Measurements from ENCODE around the gene NACC1.

The NACC1 gene

DNA sequence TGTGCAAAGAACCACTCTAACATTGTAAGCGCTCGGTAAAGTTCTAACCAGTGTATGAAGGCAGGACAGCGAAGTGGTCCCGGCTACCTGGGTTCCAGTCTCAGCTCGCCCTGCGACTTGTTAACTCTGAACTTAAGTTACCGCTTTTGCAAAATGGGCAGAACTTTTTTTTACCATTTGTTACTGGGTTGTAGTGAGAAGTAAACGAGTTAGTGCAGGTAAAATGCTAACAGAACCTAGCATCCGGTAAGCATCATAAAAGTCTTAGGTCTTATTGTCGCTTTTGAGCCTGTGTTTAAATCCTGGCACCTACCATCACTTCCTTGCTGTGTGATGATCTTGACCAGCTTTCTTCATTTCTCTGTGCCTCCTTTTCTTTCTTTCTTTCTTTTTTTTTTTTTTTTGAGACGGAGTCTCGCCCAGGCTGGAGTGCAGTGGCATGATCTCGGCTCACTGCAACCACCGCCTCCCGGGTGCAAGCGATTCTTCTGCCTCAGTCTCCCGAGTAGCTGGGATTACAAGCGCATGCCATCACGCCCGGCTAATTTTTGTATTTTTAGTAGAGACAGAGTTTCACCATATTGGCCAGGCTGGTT is 790 bp upstream of the NACC1 start:
- Histone ChIP-seq H4K20me1 (peaks cover 32 to 40% (median 35%) of the 10 kb centered on the region in 11 experiments), H3K9me3 (replicated peaks in 1 of 11) (no peaks in the 10 kb centered on the region), H3K27ac (peak overlapping the region; percentile 36 to 99 (median 95); a peak in 19 of 22 replicates), H3K36me3 (peaks cover 19 to 62% (median 53%) of the 10 kb centered on the region in 11 experiments), H3K9ac (peak overlapping the region; percentile 12 to 99 (median 98); a peak in 17 of 22 replicates), H3K27me3 (no peaks in the 10 kb centered on the region), H3K4me1 (peaks cover 54 to 64% (median 58%) of the 10 kb centered on the region in 10 experiments), H3K4me3 (peak overlapping the region; percentile 95 to 100 (median 100); a peak in 19 of 20 replicates), H3K4me2 (peak overlapping the region; percentile 41 to 99 (median 76))
- no peak for TF ChIP-seq Cebpa-rat (IDR thresholded peaks at IDR 0.05)

DNA sequence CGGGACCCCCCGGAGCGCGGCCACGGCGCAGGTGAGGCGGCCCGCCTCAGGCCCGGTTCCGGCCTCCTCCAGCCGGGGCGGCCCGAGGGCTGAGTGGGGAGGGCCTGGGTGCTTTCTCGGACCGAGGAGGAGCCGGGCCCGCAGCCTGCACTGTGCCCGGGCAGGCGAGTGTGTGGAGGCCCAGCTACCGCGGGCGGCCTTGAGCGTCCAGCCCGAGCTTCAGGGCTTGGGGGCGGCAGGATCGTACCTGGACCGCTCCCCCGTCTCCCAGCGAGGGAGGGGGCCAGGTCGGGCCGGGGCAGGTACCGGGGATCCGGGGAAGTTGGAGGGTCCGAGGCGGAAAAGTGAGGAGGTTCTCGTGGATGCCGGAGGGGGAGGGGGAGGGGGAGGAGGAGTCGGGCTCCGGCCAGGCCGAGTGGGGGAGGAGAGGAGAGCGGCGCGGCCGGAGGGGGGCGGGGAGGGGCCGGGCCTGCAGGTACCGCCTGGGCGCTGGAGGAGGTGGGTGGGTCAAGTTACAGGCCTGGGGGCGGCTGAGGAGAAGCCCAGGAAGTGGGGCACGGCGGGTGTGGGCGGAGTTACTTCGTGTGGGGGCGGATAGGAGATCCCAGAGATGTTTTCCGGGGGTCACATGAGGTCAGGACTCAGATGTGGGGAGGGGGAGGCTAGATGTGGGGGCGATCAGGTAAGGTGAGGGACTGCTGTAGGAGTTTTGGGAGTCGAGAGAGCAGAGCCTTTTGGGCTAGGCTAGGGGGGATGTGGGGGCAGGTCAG is 545 bp downstream of the NACC1 start:
- Histone ChIP-seq H4K20me1 (peaks cover 45 to 49% (median 48%) of the 10 kb centered on the region in 11 experiments), H3K9ac (peak overlapping the region; percentile 97 to 100 (median 99)), H3K4me1 (peaks cover 54 to 77% (median 58%) of the 10 kb centered on the region in 10 experiments), H3K4me2 (peak overlapping the region; percentile 85 to 99 (median 97)), H3K27me3 (no peaks in the 10 kb centered on the region), H3K27ac (peak overlapping the region; percentile 88 to 99 (median 97)), H3K4me3 (peak overlapping the region; percentile 99 to 100 (median 100)), H3K36me3 (peaks cover 23 to 62% (median 52%) of the 10 kb centered on the region in 11 experiments), H3K9me3 (replicated peaks in 1 of 11) (no peaks in the 10 kb centered on the region)
- no peak for TF ChIP-seq Cebpa-rat (IDR thresholded peaks at IDR 0.05)

DNA sequence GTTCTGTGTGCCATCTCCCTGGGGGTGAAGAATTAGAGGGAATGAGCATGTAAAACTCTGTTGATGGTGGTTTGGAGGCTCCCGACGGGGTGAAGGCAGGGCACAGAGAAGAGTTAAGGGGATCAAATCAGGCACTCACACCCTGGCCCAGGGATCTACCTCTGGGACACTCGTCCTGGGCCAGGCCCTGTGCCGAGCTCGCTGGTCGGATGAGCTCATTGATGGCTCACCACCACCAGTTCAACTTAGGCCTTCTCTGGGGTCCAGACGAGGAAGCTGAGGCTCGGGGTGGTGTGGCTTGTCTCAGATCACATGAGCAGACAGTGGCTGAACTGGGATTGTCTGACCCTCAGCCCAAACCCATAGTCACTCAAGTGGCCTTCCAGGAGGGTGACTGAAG is 1.6 kb downstream of the NACC1 start:
- H3K4me3 ChIP-seq, result peak overlapping the region; percentile 99 to 100 (median 100)
- peak overlapping the region; percentile 85 to 99 (median 97) for H3K4me2 ChIP-seq
- H3K4me1 ChIP-seq, result peaks cover 52 to 71% (median 57%) of the 10 kb centered on the region in 10 experiments
- peak overlapping the region; percentile 97 to 100 (median 99) for H3K9ac ChIP-seq
- H3K36me3 ChIP-seq, result peaks cover 33 to 62% (median 51%) of the 10 kb centered on the region in 11 experiments
- peaks cover 56 to 59% (median 58%) of the 10 kb centered on the region in 11 experiments for H4K20me1 ChIP-seq
- H3K27ac ChIP-seq, result peak overlapping the region; percentile 34 to 99 (median 97); a peak in 20 of 22 replicates
- TF ChIP-seq Cebpa-rat (IDR thresholded peaks at IDR 0.05), result no peak
- no peaks in the 10 kb centered on the region for H3K9me3 ChIP-seq (replicated peaks in 1 of 11)
- H3K27me3 ChIP-seq, result no peaks in the 10 kb centered on the region

DNA sequence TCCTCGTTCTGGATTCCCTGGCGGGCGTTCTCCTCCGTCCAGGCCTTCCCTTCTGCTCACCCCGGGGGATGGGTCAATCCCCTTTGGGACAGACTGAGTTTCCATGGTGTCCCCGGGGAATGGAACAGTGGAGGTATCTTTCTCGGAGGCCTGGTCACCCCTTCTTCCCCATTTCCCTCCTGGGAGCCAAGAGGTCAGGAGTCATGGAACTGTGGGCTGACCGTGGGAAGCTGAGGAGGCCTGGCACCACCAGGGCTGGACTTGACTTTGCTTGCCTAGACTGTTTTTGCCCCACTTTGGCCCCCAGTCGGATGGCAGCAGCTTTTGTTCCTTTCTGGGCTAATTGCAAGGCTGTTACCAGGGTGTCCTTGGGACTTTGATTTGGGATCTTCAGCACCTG is 2.0 kb downstream of the NACC1 start:
- Histone ChIP-seq H3K4me1 (peaks cover 48 to 68% (median 54%) of the 10 kb centered on the region in 10 experiments), H3K4me3 (peak overlapping the region in 9 of 10 experiments; percentile 99 to 100 (median 100); a peak in 17 of 20 replicates), H3K27ac (peak overlapping the region; percentile 34 to 99 (median 97); a peak in 18 of 22 replicates), H3K4me2 (peak overlapping the region; percentile 85 to 99 (median 97)), H3K36me3 (peaks cover 37 to 62% (median 51%) of the 10 kb centered on the region in 11 experiments), H3K9ac (peak overlapping the region; percentile 97 to 100 (median 99); a peak in 21 of 22 replicates), H3K27me3 (no peaks in the 10 kb centered on the region), H4K20me1 (peaks cover 60 to 63% (median 62%) of the 10 kb centered on the region in 11 experiments), H3K9me3 (replicated peaks in 1 of 11) (no peaks in the 10 kb centered on the region)
- no peak for TF ChIP-seq Cebpa-rat (IDR thresholded peaks at IDR 0.05)

DNA sequence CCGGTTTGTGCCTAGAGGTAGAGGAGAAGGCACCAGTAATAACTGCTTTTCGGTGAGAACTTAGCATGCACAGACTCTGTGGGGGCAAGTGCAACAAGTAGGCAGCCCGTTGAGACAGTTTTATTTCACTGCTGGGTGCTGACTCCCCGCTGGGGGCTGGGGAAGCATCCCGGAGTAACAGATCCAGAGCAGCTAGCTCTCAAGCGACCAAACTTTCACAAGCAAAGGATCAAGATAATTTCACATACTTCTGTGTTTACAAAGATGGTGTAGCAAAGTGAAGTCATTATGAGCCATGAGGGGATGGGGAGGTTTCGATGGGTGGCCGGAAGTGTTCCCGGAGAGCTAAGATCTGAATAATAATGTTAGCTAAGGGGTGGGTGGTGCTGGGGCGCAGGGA is 2.8 kb downstream of the NACC1 start:
- Histone ChIP-seq H3K4me3 (peak overlapping the region in 3 of 10 experiments; percentile 99 to 100 (median 100); a peak in 4 of 20 replicates), H3K9ac (peak overlapping the region; percentile 97 to 100 (median 99); a peak in 20 of 22 replicates), H4K20me1 (peaks cover 67 to 71% (median 70%) of the 10 kb centered on the region in 11 experiments), H3K27ac (peak overlapping the region in 4 of 11 experiments; percentile 95 to 99 (median 96); a peak in 5 of 22 replicates), H3K27me3 (no peaks in the 10 kb centered on the region), H3K9me3 (replicated peaks in 1 of 11) (no peaks in the 10 kb centered on the region), H3K4me1 (peaks cover 45 to 64% (median 51%) of the 10 kb centered on the region in 10 experiments), H3K36me3 (peaks cover 39 to 67% (median 56%) of the 10 kb centered on the region in 11 experiments), H3K4me2 (peak overlapping the region; percentile 85 to 99 (median 97); a peak in 21 of 22 replicates)
- no peak for TF ChIP-seq Cebpa-rat (IDR thresholded peaks at IDR 0.05)

DNA sequence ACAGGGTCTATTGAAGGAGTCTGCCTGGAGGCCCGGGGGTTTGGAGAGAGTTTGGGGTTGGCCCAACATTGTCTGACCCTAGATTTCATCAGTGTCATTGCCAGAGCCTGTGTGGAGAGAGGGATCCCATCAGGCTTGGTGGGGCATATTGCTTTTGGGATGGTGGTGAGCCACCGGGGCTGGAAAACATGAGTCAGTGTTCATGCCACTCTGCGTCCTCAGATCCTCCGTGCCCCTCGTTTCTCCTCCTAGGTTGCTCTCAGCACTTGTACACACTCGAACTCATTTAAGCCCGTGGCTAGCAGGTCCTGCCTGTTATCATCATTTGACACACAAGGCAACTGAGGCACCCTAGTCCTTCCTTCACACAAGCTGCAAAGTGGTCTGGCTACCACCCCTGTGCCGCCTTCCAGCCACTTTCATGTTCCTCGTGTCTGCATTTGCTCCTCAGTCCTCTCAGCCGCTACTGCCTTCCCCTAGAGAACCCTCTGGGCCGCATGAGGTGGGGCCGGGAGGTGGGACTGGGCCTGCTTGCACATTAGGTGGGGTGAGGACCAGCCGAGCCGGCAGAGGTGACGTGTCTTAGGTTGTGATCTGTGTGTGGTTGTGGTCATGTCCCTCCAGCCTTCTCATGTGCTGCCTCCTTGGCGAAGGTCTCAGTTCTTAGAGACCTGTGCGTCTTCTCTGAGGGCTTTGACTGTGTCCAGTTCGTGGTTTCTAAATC is 3.6 kb downstream of the NACC1 start:
- Histone ChIP-seq H4K20me1 (peaks cover 76 to 80% (median 79%) of the 10 kb centered on the region in 11 experiments), H3K4me3 (no peak overlapping the region), H3K27ac (peak overlapping the region in 3 of 11 experiments; percentile 10 to 27 (median 24); a peak in 2 of 22 replicates), H3K4me1 (peaks cover 52 to 72% (median 58%) of the 10 kb centered on the region in 10 experiments), H3K36me3 (peaks cover 48 to 76% (median 65%) of the 10 kb centered on the region in 11 experiments), H3K9ac (peak overlapping the region in 10 of 11 experiments; percentile 7 to 99 (median 98); a peak in 14 of 22 replicates), H3K27me3 (no peaks in the 10 kb centered on the region), H3K9me3 (replicated peaks in 1 of 11) (no peaks in the 10 kb centered on the region), H3K4me2 (peak overlapping the region in 10 of 11 experiments; percentile 22 to 98 (median 96); a peak in 16 of 22 replicates)
- TF ChIP-seq Cebpa-rat (IDR thresholded peaks at IDR 0.05), result no peak

DNA sequence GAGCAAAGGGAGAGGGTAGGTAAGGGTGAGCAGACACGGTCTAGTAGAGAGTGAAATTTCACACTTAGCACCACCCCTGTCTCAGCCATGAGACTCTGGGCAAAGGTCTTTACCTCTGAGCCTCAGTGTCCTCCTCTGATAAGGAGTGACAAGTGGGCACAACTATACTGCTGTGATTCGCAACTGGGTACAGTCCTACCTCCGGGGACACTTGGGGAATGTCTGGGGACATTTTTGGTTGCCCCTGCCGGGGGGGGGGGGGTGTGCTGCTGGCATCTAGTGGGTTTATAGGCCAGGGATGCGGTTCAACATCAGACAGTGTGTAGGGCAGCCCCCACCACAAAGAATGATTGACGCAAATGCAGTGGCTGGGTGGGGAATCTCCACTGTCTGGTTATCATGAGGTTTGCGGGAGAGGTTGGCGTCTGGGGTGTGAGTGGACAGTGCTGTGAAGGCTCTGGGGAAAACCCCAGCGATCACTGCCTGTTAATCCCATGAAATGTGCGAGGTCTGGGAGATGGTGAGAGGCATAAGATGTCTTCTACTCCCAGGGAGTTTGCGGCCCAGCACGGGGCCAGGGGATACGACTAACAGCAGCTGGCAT is 4.3 kb downstream of the NACC1 start:
- peaks cover 52 to 72% (median 58%) of the 10 kb centered on the region in 10 experiments for H3K4me1 ChIP-seq
- H3K4me2 ChIP-seq, result peak overlapping the region in 7 of 11 experiments; percentile 22 to 98 (median 97); a peak in 8 of 22 replicates
- no peak overlapping the region for H3K4me3 ChIP-seq
- H3K9ac ChIP-seq, result peak overlapping the region in 9 of 11 experiments; percentile 7 to 99 (median 98); a peak in 9 of 22 replicates
- TF ChIP-seq Cebpa-rat (IDR thresholded peaks at IDR 0.05), result no peak
- no peaks in the 10 kb centered on the region for H3K27me3 ChIP-seq
- H3K27ac ChIP-seq, result peak overlapping the region in 1 of 11 experiments; percentile 24; a peak in 1 of 22 replicates
- H4K20me1 ChIP-seq, result peaks cover 80 to 87% (median 85%) of the 10 kb centered on the region in 11 experiments
- H3K36me3 ChIP-seq, result peaks cover 50 to 82% (median 68%) of the 10 kb centered on the region in 11 experiments
- H3K9me3 ChIP-seq (replicated peaks in 1 of 11), result no peaks in the 10 kb centered on the region

Measured in BLaER1 treated with 17β-estradiol and CSF1 and Interleukin-3, amounts not matched to agents 10 nM and 100 nM (cell line).